PC-3 (cell line): ENCODE data around the gene PROSER3.

Source experiments
- EZH2 ChIP-seq: fragments of 300-600 bp; sonication (generic); IDR thresholded peaks from one replicate; pipeline ENCODE4 v1.6.1; 2017; ENCODE audit warnings: antibody characterized with exemption, mild to moderate bottlenecking, low read length; ENCODE audit not compliant: unreplicated experiment
- TF ChIP-seq, protein P1 (sequence below): fragments of 300-600 bp; sonication (generic); conservative IDR thresholded peaks from 2 replicates; pipeline ENCODE4 v1.5.1; 2017; ENCODE audit warnings: antibody characterized with exemption, low read depth, mild to moderate bottlenecking, low read length

DNA sequence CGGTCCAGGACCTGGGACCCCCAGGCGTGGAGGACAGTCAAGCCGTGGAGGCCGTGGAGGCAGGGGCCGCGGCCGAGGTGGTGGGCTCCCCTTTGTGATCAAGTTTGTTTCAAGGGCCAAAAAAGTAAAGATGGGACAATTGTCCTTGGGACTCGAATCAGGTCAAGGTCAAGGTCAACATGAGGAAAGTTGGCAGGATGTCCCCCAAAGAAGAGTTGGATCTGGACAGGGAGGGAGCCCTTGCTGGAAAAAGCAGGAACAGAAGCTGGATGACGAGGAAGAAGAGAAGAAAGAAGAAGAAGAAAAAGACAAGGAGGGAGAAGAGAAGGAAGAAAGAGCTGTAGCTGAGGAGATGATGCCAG is 37.8 kb upstream of the PROSER3 start:
- no peak for TF ChIP-seq EZH2
- TF ChIP-seq, protein P1, sequence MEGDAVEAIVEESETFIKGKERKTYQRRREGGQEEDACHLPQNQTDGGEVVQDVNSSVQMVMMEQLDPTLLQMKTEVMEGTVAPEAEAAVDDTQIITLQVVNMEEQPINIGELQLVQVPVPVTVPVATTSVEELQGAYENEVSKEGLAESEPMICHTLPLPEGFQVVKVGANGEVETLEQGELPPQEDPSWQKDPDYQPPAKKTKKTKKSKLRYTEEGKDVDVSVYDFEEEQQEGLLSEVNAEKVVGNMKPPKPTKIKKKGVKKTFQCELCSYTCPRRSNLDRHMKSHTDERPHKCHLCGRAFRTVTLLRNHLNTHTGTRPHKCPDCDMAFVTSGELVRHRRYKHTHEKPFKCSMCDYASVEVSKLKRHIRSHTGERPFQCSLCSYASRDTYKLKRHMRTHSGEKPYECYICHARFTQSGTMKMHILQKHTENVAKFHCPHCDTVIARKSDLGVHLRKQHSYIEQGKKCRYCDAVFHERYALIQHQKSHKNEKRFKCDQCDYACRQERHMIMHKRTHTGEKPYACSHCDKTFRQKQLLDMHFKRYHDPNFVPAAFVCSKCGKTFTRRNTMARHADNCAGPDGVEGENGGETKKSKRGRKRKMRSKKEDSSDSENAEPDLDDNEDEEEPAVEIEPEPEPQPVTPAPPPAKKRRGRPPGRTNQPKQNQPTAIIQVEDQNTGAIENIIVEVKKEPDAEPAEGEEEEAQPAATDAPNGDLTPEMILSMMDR, result no peak
